Astrocyte (in vitro differentiated cells and primary cell): ENCODE data around the gene DDC. TPM values are rescaled to one million over a fixed set of nuclear protein-coding genes. Genes with fewer than 3 reads are reported as not detected.
A peak's percentile ranks its signal among the peaks of the same experiment; 100 is the strongest.

Experiments used
- DNase-seq: peaks from one replicate; pipeline ENCODE4 v3.0.0-alpha.2; 2010; ENCODE audit warnings: low read depth
- FAIRE-seq: peaks from 2 replicates; lab custom pipeline; 2011; peaks lifted over from hg19 to GRCh38; lab: Jason Lieb, UNC
- H2AFZ ChIP-seq: 2 replicates; pipeline ENCODE4 v1.6.0; 2012; ENCODE audit warnings: low read depth, low read length, inconsistent platforms
- H3K27ac ChIP-seq: 2 replicates; pipeline ENCODE4 v1.5.1; 2011; ENCODE audit warnings: low read depth, low read length, inconsistent platforms
- H3K27me3 ChIP-seq: 2 replicates; pipeline ENCODE4 v1.6.0; 2011; ENCODE audit warnings: low read length, inconsistent platforms; ENCODE audit not compliant: insufficient read depth
- H3K36me3 ChIP-seq: 2 replicates; pipeline ENCODE4 v1.5.1; 2011; ENCODE audit warnings: low read length, inconsistent platforms; ENCODE audit not compliant: insufficient read depth
- H3K4me1 ChIP-seq: 2 replicates; pipeline ENCODE4 v1.5.1; 2011; ENCODE audit warnings: low read length, inconsistent platforms; ENCODE audit not compliant: insufficient read depth
- H3K4me2 ChIP-seq: 2 replicates; pipeline ENCODE4 v1.6.0; 2012; ENCODE audit warnings: low read length, inconsistent platforms
- H3K4me3 ChIP-seq: 2 replicates; pipeline ENCODE4 v1.5.1; 2011; ENCODE audit warnings: low read depth, mild to moderate bottlenecking, low read length, inconsistent platforms; ENCODE audit not compliant: insufficient read depth
- H3K79me2 ChIP-seq: 2 replicates; pipeline ENCODE4 v1.6.0; 2012; ENCODE audit warnings: mild to moderate bottlenecking, low read length, inconsistent platforms; ENCODE audit not compliant: insufficient read depth
- H3K9ac ChIP-seq: 2 replicates; pipeline ENCODE4 v1.6.0; 2012; ENCODE audit warnings: mild to moderate bottlenecking, low read length, inconsistent platforms
- H3K9me3 ChIP-seq: 2 replicates; pipeline ENCODE4 v1.5.1; 2012; ENCODE audit warnings: low read depth, mild to moderate bottlenecking, low read length, inconsistent platforms; ENCODE audit not compliant: insufficient read depth
- H4K20me1 ChIP-seq: 2 replicates; pipeline ENCODE4 v1.6.0; 2012; ENCODE audit warnings: low read length, inconsistent platforms; ENCODE audit not compliant: insufficient read depth
- H3K27ac Mint-ChIP-seq: one replicate; pipeline ENCODE4 v1.8.0; 2021; ENCODE audit warnings: mild to moderate bottlenecking, mixed read lengths; ENCODE audit not compliant: unreplicated experiment
- H3K27me3 Mint-ChIP-seq: one replicate; pipeline ENCODE4 v1.8.0; 2021; ENCODE audit warnings: low read depth, mixed read lengths; ENCODE audit not compliant: unreplicated experiment
- H3K36me3 Mint-ChIP-seq: one replicate; pipeline ENCODE4 v1.8.0; 2021; ENCODE audit warnings: low read depth, mixed read lengths; ENCODE audit not compliant: unreplicated experiment
- H3K4me1 Mint-ChIP-seq: one replicate; pipeline ENCODE4 v1.8.0; 2021; ENCODE audit warnings: low read depth, mixed read lengths; ENCODE audit not compliant: unreplicated experiment
- H3K4me3 Mint-ChIP-seq: one replicate; pipeline ENCODE4 v1.8.0; 2021; ENCODE audit warnings: mild to moderate bottlenecking, moderate library complexity, mixed read lengths; ENCODE audit not compliant: unreplicated experiment
- H3K9me3 Mint-ChIP-seq: one replicate; pipeline ENCODE4 v1.8.0; 2021; ENCODE audit warnings: mild to moderate bottlenecking, mixed read lengths; ENCODE audit not compliant: unreplicated experiment
- CTCF ChIP-seq: IDR thresholded peaks from 2 replicates; pipeline ENCODE4 v1.5.1; 2011; ENCODE audit warnings: low read depth, mild to moderate bottlenecking, inconsistent platforms, low read length, moderate library complexity; ENCODE audit not compliant: insufficient read depth
- EZH2 ChIP-seq: IDR thresholded peaks from 2 replicates; pipeline ENCODE4 v1.6.1; 2012; ENCODE audit warnings: mild to moderate bottlenecking, low read length, inconsistent platforms; ENCODE audit not compliant: insufficient read depth
- total RNA-seq: library from RNA; stranded (reverse); gene quantifications from 2 replicates; pipeline ENCODE4 v1.2.1, GENCODE V29; 2021

DDC gene
- total RNA-seq, 1 donor from 2014 or later = not detected

- H3K9me3 Mint-ChIP-seq = no peaks in the 10 kb centered on the region
- FAIRE-seq = no peak
- H3K4me1 Mint-ChIP-seq = peaks cover 7% of the 10 kb centered on the region
- no peaks in the 10 kb centered on the region for H3K27me3 Mint-ChIP-seq
- no peaks in the 10 kb centered on the region for H3K9me3 ChIP-seq
- TF ChIP-seq CTCF (no peak), EZH2 (no peak)
- no peak overlapping the region for H3K27ac Mint-ChIP-seq
- H3K9ac ChIP-seq = no peak overlapping the region
- peaks cover 24% of the 10 kb centered on the region for H3K36me3 Mint-ChIP-seq
- H3K4me2 ChIP-seq = no peak overlapping the region
- H2AFZ ChIP-seq = no peak overlapping the region
- H3K4me3 Mint-ChIP-seq = no peak overlapping the region
- peaks cover 13% of the 10 kb centered on the region for H3K4me1 ChIP-seq
- no peak overlapping the region for H3K4me3 ChIP-seq
- no peak overlapping the region for H3K27ac ChIP-seq
- no peaks in the 10 kb centered on the region for H3K27me3 ChIP-seq
- peaks cover 70% of the 10 kb centered on the region for H4K20me1 ChIP-seq
- DNase-seq = no peak
- peaks cover 39% of the 10 kb centered on the region for H3K36me3 ChIP-seq
- peaks cover 5% of the 10 kb centered on the region for H3K79me2 ChIP-seq
Measured at GRCh38 chr7:50612704-50613103, 47.5 kb upstream of the DDC start.

GRCh38 chr7:50610521-50611277 is 45.5 kb upstream of the DDC start:
- Mint-ChIP-seq H3K36me3 (peaks cover 28% of the 10 kb centered on the region), H3K4me1 (peaks cover 10% of the 10 kb centered on the region), H3K9me3 (no peaks in the 10 kb centered on the region), H3K27ac (no peak overlapping the region), H3K27me3 (no peaks in the 10 kb centered on the region), H3K4me3 (no peak overlapping the region)
- DNase-seq = peak; percentile 81
- Histone ChIP-seq H4K20me1 (peaks cover 62% of the 10 kb centered on the region), H3K9ac (no peak overlapping the region), H2AFZ (no peak overlapping the region), H3K4me2 (peak overlapping the region; percentile 24), H3K36me3 (peaks cover 41% of the 10 kb centered on the region), H3K9me3 (no peaks in the 10 kb centered on the region), H3K27ac (no peak overlapping the region), H3K4me3 (no peak overlapping the region), H3K79me2 (peaks cover 3% of the 10 kb centered on the region), H3K27me3 (no peaks in the 10 kb centered on the region), H3K4me1 (peaks cover 13% of the 10 kb centered on the region)
- FAIRE-seq = peak; percentile 26
- no peak for TF ChIP-seq CTCF
- no peak for TF ChIP-seq EZH2
